ENCODE results near the gene UMAD1. TPM values are rescaled to one million over a fixed set of nuclear protein-coding genes. Genes with fewer than 3 reads are reported as not detected.

The UMAD1 gene
- total RNA-seq, 1 donor from 2014 or later: 21.6 TPM

DNA sequence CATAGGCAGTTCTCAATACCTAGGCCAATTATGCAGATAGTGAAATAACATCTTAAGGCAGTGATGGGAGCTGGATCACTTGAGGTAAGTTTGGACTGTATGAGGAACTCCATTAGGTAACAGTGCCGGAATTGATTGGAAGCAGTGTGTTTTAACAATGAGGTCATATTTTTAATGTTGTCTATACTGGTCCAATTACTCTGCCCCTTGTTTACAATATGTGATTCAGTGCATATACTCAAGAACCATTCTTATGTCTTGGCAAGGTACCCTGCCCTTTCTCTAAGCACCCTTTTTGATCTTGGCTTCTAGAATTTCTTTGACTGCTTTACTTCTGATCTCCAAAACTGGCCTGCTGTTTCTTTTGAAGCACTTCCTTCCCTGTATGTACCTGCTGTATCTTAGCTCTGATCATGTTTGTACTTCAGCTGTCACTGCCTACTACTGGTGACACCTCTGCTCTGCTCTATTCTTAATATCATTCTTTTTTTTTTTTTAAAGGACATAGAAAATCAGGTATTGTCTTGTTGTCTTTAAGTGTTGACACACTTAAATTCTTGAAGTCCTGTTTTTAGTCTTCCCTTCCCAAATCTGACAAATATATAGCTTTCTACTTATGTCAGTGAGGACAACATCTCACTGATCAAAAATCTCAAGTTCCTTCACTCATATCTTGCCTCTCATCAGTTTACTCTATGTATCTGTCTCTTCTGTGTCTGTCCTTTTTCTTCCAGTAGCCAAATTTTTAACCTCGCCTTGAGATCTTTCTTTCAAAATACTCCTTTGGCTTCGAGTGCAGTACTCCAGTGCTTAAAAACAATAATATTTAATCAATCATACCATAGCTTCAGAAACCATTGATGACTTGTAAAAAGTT is 124.2 kb downstream of the UMAD1 start:
- no peak overlapping the region for H3K27ac ChIP-seq
- ATAC-seq: peak; percentile 27 to 49
- H3K9me3 ChIP-seq: no peaks in the 10 kb centered on the region
- DNase-seq: no peak
- H3K27me3 ChIP-seq (ENCODE audit: low read depth): no peaks in the 10 kb centered on the region
- TF ChIP-seq CTCF (IDR thresholded peaks at IDR 0.05): no peak
- peaks cover 20% of the 10 kb centered on the region for H3K4me1 ChIP-seq
- H3K4me3 ChIP-seq: no peak overlapping the region
- no peaks in the 10 kb centered on the region for H3K36me3 ChIP-seq
- intact Hi-C loops (cut with DNase I): loop anchor here (5.0 kb wide), 1 partner anchor 82 kb away; no protein-coding TSS in a partner anchor

GRCh38 chr7:7765422-7765821 is 124.9 kb downstream of the UMAD1 start:
- intact Hi-C loops (cut with DNase I): no loop called here
- H3K4me3 ChIP-seq: no peak overlapping the region

DNA sequence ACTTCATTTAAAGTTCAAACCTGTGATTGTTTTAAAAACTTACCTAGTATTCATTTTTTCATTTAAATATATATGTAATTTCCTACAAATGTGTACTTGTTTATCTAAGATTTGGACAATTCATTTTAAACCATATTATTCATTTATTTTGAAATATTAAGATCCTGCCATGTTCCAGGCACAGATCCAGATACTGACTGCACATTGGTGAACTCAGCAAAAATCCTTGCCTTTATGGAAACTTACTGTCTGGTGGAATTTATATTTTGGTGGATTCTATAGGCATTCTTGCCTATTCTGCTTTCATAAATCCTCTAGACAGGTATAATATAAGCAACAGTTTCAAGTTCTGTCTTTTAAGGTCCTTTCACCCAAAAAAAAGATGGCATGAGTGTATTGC is 126.1 kb downstream of the UMAD1 start:
- no peak for TF ChIP-seq CTCF (IDR thresholded peaks at IDR 0.05)
- no peaks in the 10 kb centered on the region for H3K27me3 ChIP-seq (ENCODE audit: low read depth)
- no peak overlapping the region for H3K4me3 ChIP-seq
- ATAC-seq: no peak
- H3K4me1 ChIP-seq: peaks cover 14% of the 10 kb centered on the region
- DNase-seq: no peak
- intact Hi-C loops (cut with DNase I): no loop called here
- H3K9me3 ChIP-seq: no peaks in the 10 kb centered on the region
- H3K36me3 ChIP-seq: no peaks in the 10 kb centered on the region
- H3K27ac ChIP-seq: no peak overlapping the region

More at GRCh38 chr7:7765422-7765821, 124.9 kb downstream of the UMAD1 start:
- Histone ChIP-seq H3K4me1 (peaks cover 20% of the 10 kb centered on the region), H3K9me3 (no peaks in the 10 kb centered on the region), H3K27me3 (ENCODE audit: low read depth) (no peaks in the 10 kb centered on the region), H3K27ac (no peak overlapping the region), H3K36me3 (no peaks in the 10 kb centered on the region)
- ATAC-seq (peak in 1 of 2 donors; percentile 46), DNase-seq (no peak)
- no peak for TF ChIP-seq CTCF (IDR thresholded peaks at IDR 0.05)

- Histone ChIP-seq H3K4me3 (no peak overlapping the region), H3K27me3 (ENCODE audit: low read depth) (no peaks in the 10 kb centered on the region), H3K9me3 (no peaks in the 10 kb centered on the region), H3K27ac (no peak overlapping the region), H3K4me1 (peaks cover 21% of the 10 kb centered on the region), H3K36me3 (no peaks in the 10 kb centered on the region)
- DNase-seq (no peak), ATAC-seq (no peak)
- intact Hi-C loops (cut with DNase I): no loop called here
- TF ChIP-seq CTCF (IDR thresholded peaks at IDR 0.05): no peak
These were observed 128.6 kb downstream of the UMAD1 start for GRCh38 chr7:7768977-7769709.

DNA sequence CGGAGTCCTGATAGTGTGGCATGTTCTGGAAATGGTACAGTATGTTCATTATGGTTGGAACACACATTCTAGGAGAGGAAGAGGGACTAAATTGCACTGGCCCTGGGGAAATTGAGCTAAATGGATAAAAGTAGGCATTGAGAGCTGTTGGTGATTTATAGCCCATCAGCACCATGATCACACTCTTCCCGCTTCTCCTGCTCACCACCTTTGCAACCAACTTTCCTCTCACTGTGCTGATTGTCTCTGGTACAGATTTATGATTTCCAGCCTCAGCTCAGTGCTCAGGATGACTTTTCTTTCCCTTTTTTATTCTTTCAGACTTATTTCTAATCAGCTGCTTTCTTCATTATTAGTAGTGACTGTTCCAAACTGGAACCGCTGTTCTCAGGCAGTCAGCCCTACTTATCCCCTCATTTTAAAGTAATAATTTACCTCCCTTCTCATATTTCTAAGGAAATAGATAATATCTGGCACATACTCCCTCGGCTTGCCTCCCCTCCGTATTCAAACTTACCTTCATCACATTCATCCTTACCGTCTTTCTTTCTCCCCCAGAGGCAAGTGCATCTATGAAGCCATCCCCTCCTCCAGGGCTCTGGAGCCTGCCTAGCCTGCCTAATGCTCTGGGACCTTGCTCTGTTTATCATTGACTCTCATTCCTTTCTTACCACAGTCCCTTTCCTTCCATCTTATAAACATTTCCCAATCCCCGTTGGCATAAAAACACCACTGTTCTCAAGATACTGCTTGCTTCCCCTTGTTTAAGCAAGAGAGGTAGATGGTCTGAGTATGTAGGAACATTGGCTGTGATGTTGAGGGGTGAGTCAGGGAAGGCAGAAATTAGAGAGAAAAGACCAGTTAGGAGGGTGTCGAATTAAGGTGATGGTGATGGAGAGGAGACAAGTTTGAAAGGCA is 129.4 kb downstream of the UMAD1 start:
- H3K4me3 ChIP-seq: no peak overlapping the region
- no peaks in the 10 kb centered on the region for H3K9me3 ChIP-seq
- intact Hi-C loops (cut with DNase I): no loop called here
- no peak for TF ChIP-seq CTCF (IDR thresholded peaks at IDR 0.05)
- no peaks in the 10 kb centered on the region for H3K27me3 ChIP-seq (ENCODE audit: low read depth)
- no peaks in the 10 kb centered on the region for H3K36me3 ChIP-seq
- peaks cover 24% of the 10 kb centered on the region for H3K4me1 ChIP-seq
- no peak overlapping the region for H3K27ac ChIP-seq
- no peak for DNase-seq
- no peak for ATAC-seq
